Brain microvascular endothelial cell (primary cell): ENCODE data around the gene PYCARD.

Experiments used
- DNase-seq: peaks from one replicate; pipeline ENCODE4 v3.0.0-alpha.2; 2020
- H3K27ac ChIP-seq: fragments of 250-450 bp; sonication (Bioruptor Pico); 2 replicates; pipeline ENCODE4 v1.5.1; 2020; ENCODE audit warnings: mild to moderate bottlenecking, moderate library complexity
- H3K27me3 ChIP-seq: fragments of 250-450 bp; sonication (Bioruptor Pico); replicated peaks from 2 replicates; pipeline ENCODE4 v1.5.1; 2020; ENCODE audit warnings: mild to moderate bottlenecking
- H3K36me3 ChIP-seq: fragments of 250-450 bp; sonication (Bioruptor Pico); replicated peaks from 2 replicates; pipeline ENCODE4 v1.5.1; 2020; ENCODE audit warnings: mild to moderate bottlenecking
- H3K4me3 ChIP-seq: 2 replicates; pipeline ENCODE4 v1.5.1; 2011; ENCODE audit warnings: low read depth, mild to moderate bottlenecking, control low read depth, low read length, moderate library complexity
- in situ Hi-C: cut with HindIII; loops from 2 replicates; pipeline ENCODE4 v1.10.0; 2017; ENCODE audit warnings: low sequenced_read_pairs, low pct_ligation_motif_present
- TF ChIP-seq, protein P1 (sequence below): IDR thresholded peaks from 2 replicates; pipeline ENCODE4 v1.5.1; 2011; ENCODE audit warnings: low read depth, mild to moderate bottlenecking, moderate library complexity, low read length, control low read depth, inconsistent platforms; ENCODE audit errors: missing control alignments

PYCARD gene

DNA sequence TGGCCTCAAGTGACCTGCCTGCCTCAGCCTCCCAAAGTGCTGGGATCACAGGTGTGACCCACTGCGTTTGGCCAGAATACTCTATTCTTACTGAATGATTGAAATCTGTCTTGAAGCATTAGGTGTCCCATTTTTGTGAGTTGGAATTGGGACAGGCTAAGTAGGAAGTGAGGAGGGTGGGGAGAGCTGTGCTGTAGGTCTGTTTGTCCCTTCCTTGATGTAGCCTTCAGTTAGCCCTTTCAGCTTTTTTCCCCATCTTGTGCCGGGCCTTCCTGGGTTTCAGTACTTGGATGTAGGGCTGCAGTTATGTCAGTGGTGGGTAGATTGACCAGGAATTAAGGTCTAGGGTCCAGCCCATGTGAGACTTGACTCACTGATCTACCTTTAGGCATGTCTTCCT, 8.7 kb downstream of the PYCARD start:
- TF ChIP-seq, protein P1, sequence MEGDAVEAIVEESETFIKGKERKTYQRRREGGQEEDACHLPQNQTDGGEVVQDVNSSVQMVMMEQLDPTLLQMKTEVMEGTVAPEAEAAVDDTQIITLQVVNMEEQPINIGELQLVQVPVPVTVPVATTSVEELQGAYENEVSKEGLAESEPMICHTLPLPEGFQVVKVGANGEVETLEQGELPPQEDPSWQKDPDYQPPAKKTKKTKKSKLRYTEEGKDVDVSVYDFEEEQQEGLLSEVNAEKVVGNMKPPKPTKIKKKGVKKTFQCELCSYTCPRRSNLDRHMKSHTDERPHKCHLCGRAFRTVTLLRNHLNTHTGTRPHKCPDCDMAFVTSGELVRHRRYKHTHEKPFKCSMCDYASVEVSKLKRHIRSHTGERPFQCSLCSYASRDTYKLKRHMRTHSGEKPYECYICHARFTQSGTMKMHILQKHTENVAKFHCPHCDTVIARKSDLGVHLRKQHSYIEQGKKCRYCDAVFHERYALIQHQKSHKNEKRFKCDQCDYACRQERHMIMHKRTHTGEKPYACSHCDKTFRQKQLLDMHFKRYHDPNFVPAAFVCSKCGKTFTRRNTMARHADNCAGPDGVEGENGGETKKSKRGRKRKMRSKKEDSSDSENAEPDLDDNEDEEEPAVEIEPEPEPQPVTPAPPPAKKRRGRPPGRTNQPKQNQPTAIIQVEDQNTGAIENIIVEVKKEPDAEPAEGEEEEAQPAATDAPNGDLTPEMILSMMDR, result no peak
- Histone ChIP-seq H3K27me3 (no peaks in the 10 kb centered on the region), H3K27ac (no peak overlapping the region), H3K36me3 (peaks cover 85% of the 10 kb centered on the region), H3K4me3 (no peak overlapping the region)
- DNase-seq, result no peak
- in situ Hi-C loops, result loop anchor here (25.0 kb wide), 1 partner anchor 268 kb away; the partner anchor contains the start of genes ARMC5 and TGFB1I1

DNA sequence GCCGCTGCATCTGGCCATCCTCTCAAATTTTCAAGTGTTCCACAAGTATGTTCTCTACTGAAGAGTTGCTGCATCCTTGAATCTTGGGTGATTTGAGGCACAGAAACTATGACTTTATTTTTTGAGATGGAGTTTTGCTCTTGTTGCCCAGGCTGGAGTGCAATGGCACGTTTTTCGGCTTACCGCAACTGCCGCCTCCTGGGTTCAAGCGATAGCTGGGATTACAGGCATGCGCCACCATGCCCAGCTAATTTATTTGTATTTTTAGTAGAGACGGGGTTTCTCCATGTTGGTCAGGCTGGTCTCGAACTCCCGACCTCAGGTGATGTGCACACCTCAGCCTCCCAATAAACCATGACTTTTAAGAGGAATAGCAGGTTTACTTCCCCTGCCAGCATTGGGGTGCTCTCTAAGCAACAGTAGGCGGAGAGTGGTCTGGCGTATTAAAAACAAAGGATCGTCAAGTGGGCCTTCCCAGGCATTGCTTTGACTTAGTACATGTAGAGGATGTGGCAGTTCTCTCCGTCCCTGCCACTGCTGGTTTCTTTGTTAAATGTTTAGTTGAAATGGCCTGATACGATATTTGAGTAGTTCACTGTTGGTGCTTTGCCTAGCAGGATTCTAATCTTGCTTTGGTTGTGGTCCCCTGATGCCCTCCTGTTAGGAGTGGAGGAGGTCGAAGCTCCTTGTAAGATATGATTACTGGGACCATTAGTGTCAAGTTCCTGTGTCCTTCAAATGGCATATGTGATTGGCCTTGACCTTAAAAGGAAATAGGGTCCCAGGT, 9.5 kb downstream of the PYCARD start:
- TF ChIP-seq, protein P1, result no peak
- H3K27ac ChIP-seq, result no peak overlapping the region
- no peak for DNase-seq
- peaks cover 91% of the 10 kb centered on the region for H3K36me3 ChIP-seq
- in situ Hi-C loops, result loop anchor here (25.0 kb wide), 1 partner anchor 269 kb away; the partner anchor contains the start of genes ARMC5 and TGFB1I1
- H3K27me3 ChIP-seq, result no peaks in the 10 kb centered on the region
- no peak overlapping the region for H3K4me3 ChIP-seq

DNA sequence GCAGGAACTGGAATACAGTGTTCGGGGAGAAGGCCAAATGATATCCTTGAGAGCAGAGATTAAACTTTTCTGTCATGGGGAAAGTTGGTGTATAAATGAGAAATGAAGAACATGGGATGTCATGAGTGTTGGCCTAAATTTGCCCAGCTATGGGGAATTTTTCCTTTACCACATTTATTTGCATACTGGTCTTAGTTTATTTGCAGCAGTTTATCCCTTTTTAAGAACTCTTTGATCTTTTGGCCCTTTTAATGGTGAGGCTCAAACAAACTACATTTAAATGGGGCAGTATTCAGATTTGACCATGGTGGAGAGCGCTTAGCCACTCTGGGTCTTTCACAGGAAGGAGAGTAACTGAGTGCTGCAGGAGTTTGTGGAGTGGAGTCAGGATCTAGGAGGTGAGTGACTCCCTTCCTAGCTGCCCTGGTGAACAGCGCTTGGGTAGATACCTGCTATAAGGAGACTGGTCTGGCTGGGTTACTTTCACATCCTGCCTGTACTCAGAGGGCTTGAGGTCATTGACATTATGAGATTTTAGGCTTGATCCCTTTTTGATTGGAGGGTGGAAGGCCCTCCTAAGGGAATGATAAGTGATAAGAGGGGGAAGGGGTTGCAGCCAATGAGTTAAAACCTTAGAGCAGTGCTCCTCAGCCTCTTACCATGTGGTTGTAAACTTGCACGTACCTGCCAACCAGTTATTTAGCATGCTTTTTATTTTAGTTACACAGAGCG, 10.7 kb downstream of the PYCARD start:
- in situ Hi-C loops, result loop anchor here (25.0 kb wide), 1 partner anchor 270 kb away; the partner anchor contains the start of genes ARMC5 and TGFB1I1

DNA sequence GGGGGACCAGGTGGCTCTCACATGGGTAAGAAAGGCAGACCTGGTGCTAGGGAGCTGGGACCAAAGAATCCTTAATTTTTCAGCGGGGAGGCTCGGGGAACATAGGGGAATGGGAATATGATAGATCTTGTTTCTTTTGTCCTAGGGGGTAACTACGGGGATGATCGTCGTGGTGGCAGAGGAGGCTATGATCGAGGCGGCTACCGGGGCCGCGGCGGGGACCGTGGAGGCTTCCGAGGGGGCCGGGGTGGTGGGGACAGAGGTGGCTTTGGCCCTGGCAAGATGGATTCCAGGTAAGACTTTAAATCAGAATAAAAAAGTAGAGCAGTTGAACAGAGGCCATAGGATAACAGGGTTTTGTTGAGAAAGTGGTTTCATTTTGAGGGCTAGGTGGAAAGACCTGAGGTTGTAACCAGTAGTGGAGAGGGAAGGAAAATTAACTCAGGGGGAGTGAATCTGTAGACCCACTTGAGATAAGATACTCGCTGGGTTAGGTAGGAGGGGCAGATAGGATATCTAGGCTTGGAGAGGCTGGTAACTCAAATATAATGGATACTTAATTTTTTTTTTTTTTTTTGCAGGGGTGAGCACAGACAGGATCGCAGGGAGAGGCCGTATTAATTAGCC, 11.6 kb downstream of the PYCARD start:
- in situ Hi-C loops, result loop anchor here (25.0 kb wide), 1 partner anchor 271 kb away; the partner anchor contains the start of genes ARMC5 and TGFB1I1
- no peak overlapping the region for H3K4me3 ChIP-seq
- no peak for DNase-seq
- TF ChIP-seq, protein P1, result no peak
- H3K27me3 ChIP-seq, result no peaks in the 10 kb centered on the region
- H3K27ac ChIP-seq, result no peak overlapping the region
- peaks cover 98% of the 10 kb centered on the region for H3K36me3 ChIP-seq

More for the DNA sequence above, 10.7 kb downstream of the PYCARD start:
- no peak overlapping the region for H3K27ac ChIP-seq
- no peak overlapping the region for H3K4me3 ChIP-seq
- DNase-seq, result no peak
- H3K27me3 ChIP-seq, result no peaks in the 10 kb centered on the region
- peaks cover 98% of the 10 kb centered on the region for H3K36me3 ChIP-seq
- TF ChIP-seq, protein P1, result no peak

DNA sequence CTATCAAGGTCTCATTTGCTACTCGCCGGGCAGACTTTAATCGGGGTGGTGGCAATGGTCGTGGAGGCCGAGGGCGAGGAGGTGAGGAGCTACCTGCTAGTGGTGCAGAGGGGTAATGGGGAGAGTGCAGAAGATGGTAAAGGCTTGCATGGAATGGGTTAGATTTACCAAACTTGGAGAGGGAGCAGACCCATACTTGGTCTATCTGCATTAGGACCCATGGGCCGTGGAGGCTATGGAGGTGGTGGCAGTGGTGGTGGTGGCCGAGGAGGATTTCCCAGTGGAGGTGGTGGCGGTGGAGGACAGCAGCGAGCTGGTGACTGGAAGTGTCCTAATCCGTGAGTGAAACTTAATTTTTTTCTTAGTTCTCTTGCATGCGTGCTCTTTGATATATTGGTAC, 12.5 kb downstream of the PYCARD start:
- DNase-seq, result no peak
- TF ChIP-seq, protein P1, result no peak
- in situ Hi-C loops, result loop anchor here (25.0 kb wide), 1 partner anchor 272 kb away; the partner anchor contains the start of genes ARMC5 and TGFB1I1
- Histone ChIP-seq H3K27ac (no peak overlapping the region), H3K36me3 (peaks cover 99% of the 10 kb centered on the region), H3K4me3 (no peak overlapping the region), H3K27me3 (no peaks in the 10 kb centered on the region)
